NCI-H82 (cell line): ENCODE measurements around the gene BANP.
A peak's percentile ranks its signal among the peaks of the same experiment; 100 is the strongest.
"Not testable (repeated sequence)": the region's sequence is repeated elsewhere in the genome, so short reads cannot be mapped to it uniquely, and the experiment has no call there.

ENCODE experiments used
- DNase-seq: peaks from one replicate; lab custom pipeline; 2025; lab: John Stamatoyannopoulos, UW

BANP gene

DNA sequence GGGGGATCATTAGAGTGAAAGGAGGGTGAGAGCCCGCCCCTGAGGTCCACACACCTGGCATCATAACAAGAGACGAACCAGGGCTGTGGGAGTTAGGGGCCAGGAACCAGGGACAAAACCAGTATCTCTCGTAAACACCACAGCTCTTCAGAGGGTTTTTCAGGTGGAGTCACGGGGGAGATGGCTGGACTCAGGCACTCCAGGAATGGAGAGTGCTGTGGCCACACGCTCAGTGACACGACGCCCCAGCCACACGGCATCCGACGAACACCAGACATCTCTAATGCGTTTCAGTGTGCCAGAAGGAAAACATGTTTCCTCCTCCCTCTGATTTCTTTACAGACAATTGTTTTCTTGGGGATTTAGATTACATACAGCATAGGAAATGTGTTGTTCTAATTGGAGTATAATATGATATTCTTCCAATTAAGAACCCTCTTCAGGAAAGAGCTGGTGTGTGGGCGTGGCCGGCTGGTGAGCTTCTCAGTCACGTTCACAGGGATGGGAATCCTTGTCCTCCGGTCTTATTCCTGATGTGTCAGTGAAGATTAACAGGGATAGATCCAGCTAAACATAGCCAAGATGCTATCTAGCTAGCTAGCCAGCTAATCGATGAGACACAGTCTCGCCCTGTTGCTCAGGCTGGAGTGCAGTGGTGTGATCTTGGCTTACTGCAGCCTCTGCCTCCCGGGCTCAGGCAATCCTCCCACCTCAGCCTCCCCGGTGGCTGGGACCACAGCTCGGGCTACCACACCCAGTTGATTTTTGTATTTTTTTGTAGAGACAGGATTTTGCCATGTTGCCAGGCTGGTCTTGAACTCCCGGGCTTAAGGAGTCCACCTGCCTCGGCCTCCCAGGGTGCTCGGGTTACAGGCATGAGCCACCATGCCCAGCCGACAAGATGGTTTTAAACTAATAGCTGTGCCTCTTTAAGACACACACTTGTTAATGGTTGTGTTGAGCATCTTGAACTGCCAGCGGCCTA, 98.6 kb downstream of the BANP start:
- DNase-seq: no peak

DNA sequence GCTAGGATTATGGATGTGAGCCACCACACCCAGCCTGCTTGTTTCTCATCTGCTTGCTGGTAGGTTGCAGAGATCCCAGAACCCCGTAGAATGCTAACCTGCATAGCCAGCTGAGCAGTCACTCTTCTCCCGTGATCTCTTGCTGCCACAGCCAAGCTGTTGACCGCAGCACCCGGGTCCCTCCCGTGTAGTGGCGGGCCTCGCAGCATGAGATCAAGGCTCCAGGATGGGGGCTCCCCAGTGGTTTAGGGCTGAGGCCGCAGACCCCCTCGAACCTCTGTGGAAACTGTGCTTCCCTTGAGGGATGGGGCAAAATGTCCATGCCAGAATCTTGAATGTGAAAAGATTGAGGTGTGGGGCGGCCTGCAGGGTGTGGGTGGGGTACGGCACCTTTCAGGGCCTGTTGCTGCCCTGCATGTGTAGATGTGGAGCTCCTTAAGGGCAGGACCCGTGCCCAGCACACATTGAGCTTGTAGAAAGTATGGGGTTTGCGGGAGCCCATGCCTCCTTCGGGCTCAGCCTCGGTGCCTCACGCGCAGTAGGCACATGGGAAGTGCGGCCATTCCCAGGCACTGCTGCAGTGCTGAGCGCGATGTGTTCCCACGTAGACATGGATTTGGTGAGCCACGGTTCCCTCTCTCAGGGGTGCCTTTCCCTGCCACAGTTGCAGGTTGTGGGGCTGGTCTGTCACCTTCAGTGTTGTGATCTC, 99.9 kb downstream of the BANP start:
- no peak for DNase-seq

DNA sequence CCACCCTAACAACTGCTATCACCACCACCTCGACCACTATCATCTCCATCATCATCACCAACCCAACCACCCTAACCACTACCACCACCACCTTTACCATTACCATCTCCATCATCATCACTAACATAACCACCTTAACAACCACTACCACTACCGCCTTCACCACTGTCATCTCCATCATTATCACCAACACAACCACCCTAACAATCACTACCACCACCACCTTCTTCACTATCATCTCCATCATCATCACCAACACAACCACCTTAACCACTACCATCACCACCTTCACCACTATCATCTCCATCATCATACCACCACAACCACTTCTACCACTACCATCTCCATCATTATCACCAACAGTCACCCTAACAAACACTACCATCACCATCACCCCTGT, 101.4 kb downstream of the BANP start:
- no peak for DNase-seq

DNA sequence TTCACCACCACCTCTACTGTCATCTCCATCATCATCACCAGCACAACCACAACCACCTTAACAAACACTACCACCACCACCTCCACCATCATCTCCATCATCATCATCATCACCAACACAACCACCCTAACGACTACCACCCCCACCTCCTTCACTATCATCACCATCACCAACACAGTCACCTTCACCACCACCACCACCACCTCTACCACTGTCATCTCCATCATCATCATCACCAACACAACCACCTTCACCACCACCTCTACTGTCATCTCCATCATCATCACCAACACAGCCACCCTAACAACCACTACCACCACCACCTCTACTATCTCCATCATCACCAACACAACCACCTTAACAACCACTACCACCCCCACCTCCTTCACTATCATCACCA, 102.2 kb downstream of the BANP start:
- DNase-seq: not testable (repeated sequence)

DNA sequence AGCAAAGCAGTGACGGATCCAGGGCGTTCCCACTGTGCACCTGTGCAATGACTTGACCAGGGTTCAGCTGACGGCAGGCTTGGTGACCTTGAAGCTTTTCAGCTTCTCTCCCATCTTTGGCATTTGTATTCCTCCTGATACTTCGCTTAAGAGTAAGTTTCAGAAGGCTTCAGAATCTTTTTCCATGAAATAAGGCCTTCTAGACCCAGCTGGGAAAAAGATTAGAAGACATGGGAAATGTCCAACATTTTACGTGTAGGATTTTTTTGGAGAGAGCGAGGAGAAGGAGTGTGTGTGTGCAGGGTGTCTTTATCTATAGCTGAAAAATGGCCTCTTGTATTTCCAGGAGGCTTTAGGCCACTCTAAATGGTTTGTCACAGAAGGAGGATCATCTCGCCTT, 104.1 kb downstream of the BANP start:
- no peak for DNase-seq

DNA sequence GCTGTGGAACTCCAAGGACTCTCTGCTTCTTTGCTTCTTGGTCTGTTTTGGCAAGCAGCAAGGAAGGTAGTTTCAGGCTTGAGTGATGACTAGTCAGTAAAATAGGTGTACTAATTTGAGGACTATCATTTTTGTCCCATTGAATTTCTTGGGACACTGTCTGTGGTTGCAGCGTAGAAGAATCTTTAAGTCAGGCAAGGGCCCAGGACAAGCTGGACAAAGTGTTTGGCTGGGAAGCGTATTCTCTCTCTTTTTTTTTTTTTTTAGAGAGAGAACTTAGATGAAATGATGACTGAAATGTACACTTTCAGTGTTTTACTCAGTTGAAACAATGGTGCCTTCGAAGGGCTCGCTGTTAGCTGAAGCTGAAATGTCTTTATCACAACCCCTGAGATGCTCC, 105.0 kb downstream of the BANP start:
- DNase-seq: no peak

DNA sequence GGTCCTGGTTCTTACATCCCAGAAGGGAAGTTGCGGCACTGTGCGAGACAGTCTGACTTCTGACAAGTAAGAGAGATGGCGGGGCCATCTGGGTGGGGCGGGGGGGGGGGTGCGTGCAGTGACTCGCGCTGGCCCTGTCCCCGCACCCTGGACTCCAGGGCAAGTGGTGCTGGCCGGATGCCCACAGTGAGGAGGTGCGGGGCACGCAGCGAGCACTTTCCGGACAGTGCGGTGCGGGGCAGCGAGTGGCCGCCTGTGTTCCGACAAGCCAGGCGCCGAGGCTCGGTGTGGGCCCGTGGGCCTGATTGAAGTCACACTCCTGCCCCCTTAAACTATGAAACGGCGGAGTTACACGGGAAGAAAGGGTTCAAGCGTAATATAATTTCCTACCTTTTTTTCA, 106.4 kb downstream of the BANP start:
- DNase-seq: no peak

DNA sequence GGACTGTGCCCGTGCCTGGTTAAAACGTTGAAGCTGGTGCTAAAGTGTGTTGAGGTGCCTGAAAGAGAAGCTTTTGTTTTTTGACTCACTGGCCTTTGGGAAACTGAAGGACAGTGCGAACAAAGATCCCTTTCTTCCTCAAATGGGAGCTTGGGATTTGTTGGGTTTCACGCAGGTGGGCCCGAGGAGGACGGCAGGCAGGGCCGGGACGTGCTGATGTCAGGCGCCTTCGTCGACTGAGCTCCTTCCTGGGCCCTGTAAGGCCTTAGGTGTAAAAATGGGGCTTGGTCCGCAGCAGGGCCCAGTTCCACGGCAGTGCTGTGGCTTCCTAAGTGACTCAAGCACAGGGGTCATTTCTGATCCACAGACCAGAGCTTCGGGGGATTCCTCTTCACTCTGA, 106.9 kb downstream of the BANP start:
- DNase-seq: no peak

DNA sequence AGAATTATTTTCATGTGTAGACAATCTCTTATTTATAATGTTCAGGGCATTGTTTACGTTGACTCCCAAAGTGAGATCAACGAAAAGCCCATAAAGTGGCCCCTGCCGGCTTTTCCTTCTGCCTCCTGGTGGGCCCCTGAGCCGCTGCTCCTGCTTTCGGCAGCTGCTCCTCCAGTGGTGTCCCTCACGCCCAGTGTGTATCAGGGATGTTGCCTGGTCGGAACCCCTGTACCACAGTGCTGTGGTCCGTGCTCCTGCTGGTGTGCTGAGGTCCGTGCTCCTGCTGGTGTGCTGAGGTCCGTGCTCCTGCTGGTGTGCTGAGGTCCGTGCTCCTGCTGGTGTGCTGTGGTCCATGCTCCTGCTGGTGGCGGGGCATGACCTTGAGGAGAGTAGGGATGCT, 107.6 kb downstream of the BANP start:
- DNase-seq: no peak

DNA sequence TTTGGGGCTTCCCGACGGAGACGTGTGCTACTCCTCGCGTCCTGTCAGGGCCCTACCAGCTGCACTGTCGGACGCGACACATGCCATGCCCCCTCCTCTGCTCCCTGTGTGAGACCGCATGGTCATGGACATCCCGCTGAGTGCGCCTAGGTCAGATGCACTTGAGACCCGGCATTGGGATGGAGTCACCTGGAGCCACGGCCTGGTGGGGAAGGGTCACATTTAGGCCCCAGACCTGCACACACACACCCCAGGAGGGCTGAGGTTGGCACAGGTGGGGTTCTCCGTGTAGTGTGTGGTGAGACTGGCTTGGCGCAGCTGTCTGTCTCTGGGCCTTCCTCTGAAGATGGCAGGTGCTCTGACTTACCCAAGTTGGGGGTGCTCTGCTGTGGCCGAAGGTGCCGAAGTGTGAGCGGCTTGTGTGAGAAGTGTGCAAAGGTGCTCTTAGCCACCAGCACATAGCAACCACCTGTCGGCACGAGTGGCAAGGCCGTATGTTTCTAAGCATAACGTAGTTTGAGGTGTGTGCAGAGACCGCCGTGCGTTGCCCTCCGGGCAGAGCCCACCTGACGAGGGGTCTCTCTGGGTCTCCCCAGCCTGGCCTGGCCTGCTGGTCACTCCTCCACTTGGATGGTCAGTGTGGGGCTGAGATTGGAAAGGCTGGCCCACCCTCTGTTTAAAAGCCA, 108.6 kb downstream of the BANP start:
- no peak for DNase-seq

DNA sequence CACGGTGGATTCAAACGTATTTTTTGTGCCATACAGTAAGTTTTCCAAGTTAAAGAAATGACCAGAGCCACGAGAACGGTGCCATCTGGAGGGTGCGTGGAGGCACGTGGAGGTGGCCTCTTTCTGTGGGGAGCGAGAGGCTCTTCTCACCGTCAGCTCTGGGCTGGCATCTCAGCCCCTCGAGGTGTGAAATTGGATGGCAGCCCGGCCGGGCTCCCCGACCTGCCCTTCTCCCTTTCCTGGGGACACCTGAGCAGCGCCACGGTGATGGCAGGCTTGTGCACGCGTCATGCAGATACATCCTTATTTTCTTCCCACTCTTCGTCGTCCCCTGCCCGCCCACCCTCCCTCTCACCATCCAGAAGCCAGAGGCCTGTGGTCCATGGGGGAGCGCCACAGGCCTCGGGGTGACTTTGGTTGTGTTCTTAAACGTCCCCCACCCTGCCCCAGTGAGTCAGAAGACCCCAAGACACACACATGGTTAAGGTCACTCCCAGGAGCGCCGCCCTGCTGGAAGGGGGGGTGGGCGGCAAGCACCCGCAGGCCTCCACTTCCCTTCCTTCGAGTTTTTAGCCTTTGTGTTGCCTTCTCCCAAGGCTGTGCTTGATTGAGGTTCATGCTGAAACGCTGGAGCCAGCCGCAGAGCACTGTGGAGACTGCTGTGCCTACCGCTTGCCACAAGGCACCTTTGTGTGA, 109.4 kb downstream of the BANP start:
- DNase-seq: no peak

DNA sequence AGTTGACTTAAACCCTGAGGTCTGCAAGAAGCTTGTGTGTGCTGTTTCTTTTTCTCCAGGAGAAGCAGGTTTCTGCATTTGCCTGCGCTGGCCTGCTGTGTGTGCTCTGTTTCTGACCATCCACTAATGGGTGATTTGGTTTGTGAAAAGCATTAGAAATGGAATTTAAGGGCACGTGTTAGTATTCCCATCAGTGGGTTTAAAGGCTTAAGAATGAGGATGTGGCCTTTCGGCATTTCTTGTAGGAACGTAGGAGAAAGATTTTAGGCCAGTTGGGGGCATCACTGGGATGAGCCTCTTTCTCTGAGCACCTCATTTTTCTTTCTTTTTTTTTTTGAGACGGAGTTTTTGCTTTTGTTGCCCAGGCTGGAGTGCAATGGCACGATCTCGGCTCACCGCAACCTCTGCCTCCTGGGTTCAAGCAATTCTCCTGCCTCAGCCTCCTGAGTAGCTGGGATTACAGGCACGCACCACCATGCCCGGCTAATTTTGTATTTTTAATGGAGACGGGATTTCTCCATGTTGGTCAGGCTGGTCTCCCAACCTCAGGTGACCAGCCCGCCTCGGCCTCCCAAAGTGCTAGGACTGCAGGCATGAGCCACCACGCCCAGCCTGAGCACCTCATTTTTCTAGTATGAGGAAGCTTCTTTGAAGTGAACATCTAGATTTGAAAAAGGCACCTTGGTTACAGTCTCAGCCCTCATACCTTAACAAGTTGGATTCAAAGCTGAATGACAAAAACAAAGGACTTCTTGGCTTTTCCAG, 110.3 kb downstream of the BANP start:
- DNase-seq: no peak

DNA sequence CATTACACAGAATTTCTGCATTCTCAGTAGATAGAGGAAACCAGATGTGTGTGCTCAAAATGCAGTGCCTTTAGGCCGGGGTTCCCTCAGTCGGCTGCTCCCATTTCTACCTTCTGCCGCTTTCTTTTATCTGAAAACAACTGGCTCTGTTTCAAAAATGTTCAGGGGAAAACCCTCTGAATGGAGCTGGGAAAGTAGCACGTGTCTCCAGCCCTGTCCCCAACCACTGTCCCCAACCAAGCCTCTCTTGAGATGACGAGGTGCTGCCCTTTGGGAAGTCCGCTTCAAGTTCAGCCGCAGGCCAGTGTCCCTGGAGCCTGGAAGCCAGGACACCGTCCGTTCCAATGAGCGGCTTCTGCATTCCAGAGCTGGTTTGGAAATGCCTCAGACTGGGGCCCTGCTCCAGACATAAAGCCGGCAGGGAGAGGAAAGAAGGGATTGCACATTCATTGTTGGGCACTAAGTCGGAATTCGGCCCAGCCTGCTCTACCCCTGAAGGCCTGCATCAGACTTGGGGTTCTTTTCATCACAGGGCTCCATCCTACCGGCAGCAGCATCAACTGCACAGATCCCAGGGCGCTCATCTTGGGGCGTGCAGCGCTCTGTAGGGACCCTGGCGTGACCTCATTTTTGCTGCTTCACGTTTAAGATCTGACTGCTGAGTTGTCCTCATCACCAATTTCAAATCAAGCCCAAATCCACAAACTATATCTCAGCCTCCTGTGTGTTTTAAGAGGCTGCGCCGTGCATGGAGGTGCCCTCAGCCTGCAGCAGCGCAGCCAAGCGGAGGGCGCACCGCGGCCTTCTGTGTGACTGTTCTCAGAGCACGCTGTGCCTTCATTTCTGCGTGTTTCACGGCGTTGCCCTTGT, 111.3 kb downstream of the BANP start:
- no peak for DNase-seq

DNA sequence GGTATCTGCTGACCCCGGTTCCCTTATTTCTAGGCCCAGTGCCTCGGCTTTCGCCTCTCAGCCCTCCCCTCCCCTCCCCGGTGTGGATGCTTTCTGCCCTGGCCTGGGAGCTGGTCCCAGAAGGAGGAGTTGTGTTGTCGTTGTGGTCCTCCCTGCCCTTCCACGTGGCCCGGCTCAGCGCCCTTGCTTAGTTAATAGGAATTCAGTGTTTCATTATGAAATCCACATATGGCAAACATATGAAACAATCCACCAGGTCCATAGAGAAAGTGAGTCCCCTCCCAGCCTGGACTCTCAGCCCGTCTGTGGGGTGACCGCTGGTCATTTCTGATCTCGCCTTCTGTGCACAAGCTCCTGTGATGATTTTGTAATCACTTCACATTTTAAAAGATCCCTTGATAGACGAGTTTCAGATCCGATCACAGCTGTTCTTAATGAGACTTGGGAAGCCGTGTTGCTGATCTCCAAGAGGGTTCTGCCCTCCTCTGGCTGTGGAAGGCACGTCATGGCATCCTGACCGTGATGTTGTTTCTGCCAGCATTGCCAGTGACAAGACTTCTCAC, 112.1 kb downstream of the BANP start:
- peak; percentile 3 for DNase-seq

DNA sequence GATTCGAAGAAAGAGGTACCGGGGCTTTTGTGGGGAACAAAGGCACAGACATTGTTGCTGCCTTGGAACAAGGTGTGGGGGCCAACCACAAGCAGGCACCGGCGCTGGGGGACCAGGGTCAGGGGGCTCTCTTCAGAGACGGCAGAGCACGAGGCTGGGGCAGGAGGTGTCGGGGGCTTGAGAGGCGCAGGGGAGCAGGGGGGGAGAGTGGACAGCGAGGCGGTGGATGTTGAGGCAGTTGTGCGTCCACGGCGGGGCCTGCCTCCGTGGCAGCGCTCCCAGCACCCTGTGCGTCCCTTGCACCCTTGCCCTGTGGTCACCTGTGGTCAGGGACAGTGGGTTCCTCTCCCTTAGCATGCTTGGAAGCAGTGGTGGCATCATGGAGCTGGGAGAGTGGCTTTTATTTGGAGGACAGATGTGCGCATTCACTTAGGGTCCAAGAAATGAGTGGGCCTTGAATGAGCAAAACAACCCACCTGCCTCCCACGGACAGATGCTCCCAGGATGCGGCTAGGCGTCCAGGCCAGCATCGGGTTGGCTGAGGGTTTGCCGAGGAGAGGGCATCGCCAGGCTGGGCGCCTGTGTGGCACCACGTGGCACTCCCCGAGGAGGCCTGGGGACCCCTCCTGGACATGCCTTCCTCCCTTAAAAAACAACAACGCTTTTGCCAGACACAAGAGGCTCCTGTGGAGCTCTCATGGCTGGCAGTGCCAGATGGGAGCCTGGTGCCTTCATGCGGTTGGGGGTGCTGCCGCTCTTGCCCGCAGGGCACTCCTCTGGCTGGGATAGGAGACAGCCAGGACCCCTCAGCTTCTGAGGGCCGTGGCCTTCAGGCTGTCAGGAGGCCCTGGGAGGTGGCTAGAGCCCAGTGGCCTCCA, 113.0 kb downstream of the BANP start:
- no peak for DNase-seq

DNA sequence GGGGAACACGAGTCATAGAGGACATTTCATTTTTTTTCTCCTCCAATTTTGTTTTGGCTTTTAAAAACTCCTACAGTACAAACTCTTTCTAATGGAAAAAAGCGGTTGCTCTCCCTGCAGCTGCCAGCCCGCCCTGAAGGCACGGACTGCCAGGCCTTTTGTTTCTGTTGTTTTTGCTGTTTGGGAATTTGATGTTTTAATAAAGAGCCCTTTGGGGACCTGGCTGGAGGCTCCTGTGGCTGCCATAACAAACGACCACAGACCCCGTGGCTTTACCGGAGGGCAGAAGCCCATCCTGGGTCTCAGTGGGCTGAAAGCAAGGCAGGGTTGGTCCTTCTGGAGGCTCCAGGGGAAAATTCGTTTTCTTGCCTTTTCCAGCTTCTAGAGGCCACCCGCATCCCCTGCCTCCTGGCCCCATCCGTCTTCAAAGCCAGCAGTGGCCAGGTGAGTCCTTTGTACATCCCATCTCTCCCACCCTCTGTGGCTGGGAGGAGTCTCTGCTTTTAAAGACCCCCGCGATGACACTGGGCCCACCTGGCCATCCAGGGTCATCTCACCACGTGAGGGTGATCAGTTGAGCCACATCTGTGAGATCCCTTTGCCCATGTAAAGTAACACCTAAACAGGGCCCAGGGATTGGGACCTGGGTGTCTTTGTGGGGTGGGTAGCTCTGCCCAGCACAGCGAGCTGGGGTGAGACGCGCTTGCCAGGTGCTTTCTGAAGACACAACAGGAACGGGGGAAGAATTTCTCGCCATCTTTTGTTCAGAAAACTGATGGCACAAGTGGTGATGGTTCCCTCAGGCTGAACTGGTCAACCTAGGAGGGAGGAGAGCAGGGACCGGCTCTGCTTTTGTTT, 113.9 kb downstream of the BANP start:
- no peak for DNase-seq

DNA sequence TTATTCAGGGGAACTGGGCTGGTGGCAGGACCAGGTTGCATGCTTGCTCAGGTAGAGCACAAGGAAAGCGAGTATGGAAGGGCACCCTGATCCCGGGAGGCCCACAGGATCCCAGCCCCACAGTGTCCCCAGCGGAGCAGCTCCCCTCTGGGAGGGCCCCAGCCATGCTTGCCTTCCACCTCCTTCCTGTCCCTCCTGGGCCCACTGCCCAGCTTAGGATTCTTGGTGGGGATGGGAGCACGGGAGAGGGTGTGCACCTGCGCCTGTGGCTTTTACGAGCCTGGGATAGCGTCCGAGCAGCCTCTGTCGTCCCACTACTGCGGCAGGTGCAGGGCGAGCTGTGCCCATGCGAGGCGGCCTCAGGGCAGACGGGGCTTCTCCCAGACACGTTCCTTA, 114.5 kb downstream of the BANP start:
- DNase-seq: no peak

DNA sequence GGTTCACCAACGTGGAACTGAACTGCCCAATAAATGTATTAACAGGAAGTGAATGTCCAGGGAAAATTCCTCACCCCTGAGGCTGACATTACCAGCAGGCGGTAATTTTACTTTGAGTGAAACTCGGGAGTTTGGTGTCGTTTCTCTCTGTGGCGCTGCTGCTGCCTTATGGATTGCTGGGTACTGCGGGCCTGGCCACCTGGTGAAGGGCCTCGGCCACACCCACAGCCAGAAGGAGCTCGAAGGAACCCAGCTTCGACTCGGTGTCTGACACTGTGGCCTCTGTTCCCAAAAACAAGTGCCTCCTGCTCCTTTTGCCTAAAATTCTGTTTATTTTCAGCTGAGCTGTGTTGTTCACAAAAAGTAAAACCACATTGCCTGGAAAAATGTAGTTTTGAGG, 115.0 kb downstream of the BANP start:
- DNase-seq: no peak
